Measurements from ENCODE around the gene NAA10.

Gene NAA10

GRCh38 chrX:153953892-153954557, 19.2 kb upstream of the NAA10 start:
- Histone ChIP-seq H3K4me1 (ENCODE audit: insufficient read depth, poor library complexity, severe bottlenecking) (no peaks in the 10 kb centered on the region), H3K36me3 (ENCODE audit: low read depth) (peaks cover 63% of the 10 kb centered on the region), H3K27ac (ENCODE audit: poor library complexity, severe bottlenecking) (no peak overlapping the region), H3K9me3 (ENCODE audit: severe bottlenecking) (no peaks in the 10 kb centered on the region), H3K4me3 (ENCODE audit: severe bottlenecking) (no peak overlapping the region), H3K27me3 (ENCODE audit: insufficient read depth, poor library complexity, severe bottlenecking) (no peaks in the 10 kb centered on the region)
- no peak for DNase-seq (ENCODE audit: low spot score)
- ATAC-seq (ENCODE audit: low read depth) = no peak
- TF ChIP-seq, protein P1, sequence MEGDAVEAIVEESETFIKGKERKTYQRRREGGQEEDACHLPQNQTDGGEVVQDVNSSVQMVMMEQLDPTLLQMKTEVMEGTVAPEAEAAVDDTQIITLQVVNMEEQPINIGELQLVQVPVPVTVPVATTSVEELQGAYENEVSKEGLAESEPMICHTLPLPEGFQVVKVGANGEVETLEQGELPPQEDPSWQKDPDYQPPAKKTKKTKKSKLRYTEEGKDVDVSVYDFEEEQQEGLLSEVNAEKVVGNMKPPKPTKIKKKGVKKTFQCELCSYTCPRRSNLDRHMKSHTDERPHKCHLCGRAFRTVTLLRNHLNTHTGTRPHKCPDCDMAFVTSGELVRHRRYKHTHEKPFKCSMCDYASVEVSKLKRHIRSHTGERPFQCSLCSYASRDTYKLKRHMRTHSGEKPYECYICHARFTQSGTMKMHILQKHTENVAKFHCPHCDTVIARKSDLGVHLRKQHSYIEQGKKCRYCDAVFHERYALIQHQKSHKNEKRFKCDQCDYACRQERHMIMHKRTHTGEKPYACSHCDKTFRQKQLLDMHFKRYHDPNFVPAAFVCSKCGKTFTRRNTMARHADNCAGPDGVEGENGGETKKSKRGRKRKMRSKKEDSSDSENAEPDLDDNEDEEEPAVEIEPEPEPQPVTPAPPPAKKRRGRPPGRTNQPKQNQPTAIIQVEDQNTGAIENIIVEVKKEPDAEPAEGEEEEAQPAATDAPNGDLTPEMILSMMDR (IDR thresholded peaks at IDR 0.05; ENCODE audit: poor library complexity, severe bottlenecking) = peak; percentile 0

DNA sequence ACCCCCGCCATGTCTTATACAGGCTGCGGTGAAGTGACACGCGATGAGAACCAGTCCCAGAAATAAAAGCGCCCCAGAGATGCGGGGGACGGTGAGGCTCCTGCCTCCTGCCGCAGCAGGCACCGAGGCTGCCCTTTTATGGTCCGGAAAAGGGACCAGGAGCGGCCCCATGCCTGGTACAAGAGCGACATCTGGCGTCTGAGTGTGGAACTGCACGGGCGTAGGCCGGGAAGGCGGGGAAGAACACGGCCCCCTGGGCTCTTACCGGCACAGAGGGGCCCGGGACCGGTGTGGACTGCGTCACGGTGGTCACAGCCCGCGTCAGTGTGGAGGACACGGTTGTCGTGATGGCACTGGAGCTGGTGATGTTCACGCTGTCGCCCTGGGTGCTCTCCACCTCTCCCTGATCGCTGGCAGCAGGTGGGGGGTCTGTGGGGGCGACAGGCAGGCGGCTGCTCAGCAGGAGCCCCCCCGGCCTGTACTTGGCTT, 18.5 kb upstream of the NAA10 start:
- H3K27ac ChIP-seq (ENCODE audit: poor library complexity, severe bottlenecking) = no peak overlapping the region
- no peak for DNase-seq (ENCODE audit: low spot score)
- TF ChIP-seq, protein P1 (IDR thresholded peaks at IDR 0.05; ENCODE audit: poor library complexity, severe bottlenecking) = peak; percentile 54
- H3K4me1 ChIP-seq (ENCODE audit: insufficient read depth, poor library complexity, severe bottlenecking) = no peaks in the 10 kb centered on the region
- no peak overlapping the region for H3K4me3 ChIP-seq (ENCODE audit: severe bottlenecking)
- no peaks in the 10 kb centered on the region for H3K27me3 ChIP-seq (ENCODE audit: insufficient read depth, poor library complexity, severe bottlenecking)
- H3K36me3 ChIP-seq (ENCODE audit: low read depth) = peaks cover 61% of the 10 kb centered on the region
- 0 out of 3 replicates have a peak, but pooled peaks have one; percentile 22 for ATAC-seq (ENCODE audit: low read depth)
- H3K9me3 ChIP-seq (ENCODE audit: severe bottlenecking) = no peaks in the 10 kb centered on the region

DNA sequence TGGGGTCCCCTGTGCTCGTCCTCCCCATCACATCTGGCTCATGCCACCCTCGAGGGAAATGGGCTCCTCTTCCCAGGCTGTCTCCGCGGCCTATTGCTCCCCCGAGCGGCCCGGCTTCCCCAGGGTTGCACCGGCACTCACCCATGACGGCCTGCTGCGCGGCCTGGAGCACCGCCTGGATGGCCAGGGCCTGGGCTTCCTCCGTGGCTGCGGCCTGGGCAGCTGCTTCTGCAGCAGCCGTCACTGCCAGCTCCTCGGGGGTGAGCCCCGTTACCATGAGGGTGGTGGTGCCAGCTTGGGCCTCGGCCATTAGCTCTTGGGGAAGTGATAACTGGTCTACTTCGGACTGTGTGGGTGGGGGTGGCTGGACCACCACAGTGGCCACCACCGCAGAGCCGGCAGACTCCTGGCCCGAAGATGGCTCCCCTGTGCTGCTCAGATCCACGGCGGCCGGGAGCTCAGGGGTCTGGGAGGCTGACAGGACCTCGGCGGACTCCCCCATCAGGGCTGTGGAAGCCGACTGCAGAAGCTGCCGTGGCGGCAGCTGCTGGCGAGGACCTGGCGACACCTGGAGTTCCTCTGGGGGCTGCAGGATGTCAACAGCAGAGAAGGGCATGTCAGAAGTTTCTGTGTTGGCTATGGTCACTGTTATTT, 17.7 kb upstream of the NAA10 start:
- no peak for ATAC-seq (ENCODE audit: low read depth)
- Histone ChIP-seq H3K27me3 (ENCODE audit: insufficient read depth, poor library complexity, severe bottlenecking) (no peaks in the 10 kb centered on the region), H3K36me3 (ENCODE audit: low read depth) (peaks cover 58% of the 10 kb centered on the region), H3K4me1 (ENCODE audit: insufficient read depth, poor library complexity, severe bottlenecking) (no peaks in the 10 kb centered on the region), H3K9me3 (ENCODE audit: severe bottlenecking) (no peaks in the 10 kb centered on the region), H3K4me3 (ENCODE audit: severe bottlenecking) (no peak overlapping the region), H3K27ac (ENCODE audit: poor library complexity, severe bottlenecking) (no peak overlapping the region)
- TF ChIP-seq, protein P1 (IDR thresholded peaks at IDR 0.05; ENCODE audit: poor library complexity, severe bottlenecking) = no peak
- DNase-seq (ENCODE audit: low spot score) = no peak

- DNase-seq (ENCODE audit: low spot score) (no peak), ATAC-seq (ENCODE audit: low read depth) (no peak)
- H3K36me3 ChIP-seq (ENCODE audit: low read depth) = peaks cover 58% of the 10 kb centered on the region
Measured at GRCh38 chrX:153951683-153952372, 17.0 kb upstream of the NAA10 start.

More at GRCh38 chrX:153951683-153952372, 17.0 kb upstream of the NAA10 start:
- TF ChIP-seq, protein P1 (IDR thresholded peaks at IDR 0.05; ENCODE audit: poor library complexity, severe bottlenecking) = no peak
- H3K9me3 ChIP-seq (ENCODE audit: severe bottlenecking) = no peaks in the 10 kb centered on the region
- no peaks in the 10 kb centered on the region for H3K27me3 ChIP-seq (ENCODE audit: insufficient read depth, poor library complexity, severe bottlenecking)
- no peak overlapping the region for H3K27ac ChIP-seq (ENCODE audit: poor library complexity, severe bottlenecking)
- H3K4me1 ChIP-seq (ENCODE audit: insufficient read depth, poor library complexity, severe bottlenecking) = no peaks in the 10 kb centered on the region
- H3K4me3 ChIP-seq (ENCODE audit: severe bottlenecking) = no peak overlapping the region

Data from RWPE2 (cell line).